Measurements from ENCODE around the gene GPR137B.
"Not testable (repeated sequence)": the region's sequence is repeated elsewhere in the genome, so short reads cannot be mapped to it uniquely, and the experiment has no call there.

GPR137B gene

GRCh38 chr1:236181059-236181458 lies 38.7 kb downstream of the GPR137B start:
- H3K27me3 ChIP-seq (ENCODE audit: control insufficient read depth, low read length) = no peaks in the 10 kb centered on the region
- no peak overlapping the region for H3K4me3 ChIP-seq (ENCODE audit: low read length)
- no peaks in the 10 kb centered on the region for H3K9me2 ChIP-seq (replicated peaks; ENCODE audit: control insufficient read depth, low read length)
- TF ChIP-seq EZH2phosphoT487 (IDR thresholded peaks at IDR 0.05; ENCODE audit: borderline replicate concordance, low read length) = no peak
- no peak for TF ChIP-seq CTCF (IDR thresholded peaks at IDR 0.05; ENCODE audit: low read depth, low read length, poor library complexity, severe bottlenecking)
- peaks cover 5% of the 10 kb centered on the region for H3K4me1 ChIP-seq (ENCODE audit: control insufficient read depth, low read length)
- H4K20me1 ChIP-seq (ENCODE audit: control insufficient read depth, insufficient read depth, low read depth, low read length) = no peaks in the 10 kb centered on the region
- no peaks in the 10 kb centered on the region for H3K36me3 ChIP-seq (ENCODE audit: control insufficient read depth, low read length)
- H3F3A ChIP-seq (ENCODE audit: control insufficient read depth, insufficient read depth) = no peaks in the 10 kb centered on the region
- H3K27ac ChIP-seq (ENCODE audit: low read depth, low read length) = no peak overlapping the region
- no peak overlapping the region for H3K4me2 ChIP-seq (ENCODE audit: low read length)
- no peaks in the 10 kb centered on the region for H3K79me2 ChIP-seq (ENCODE audit: control insufficient read depth, low read length)
- H3K9me3 ChIP-seq (ENCODE audit: control insufficient read depth, insufficient read depth, low read length) = no peaks in the 10 kb centered on the region

GRCh38 chr1:236185687-236186086 lies 43.3 kb downstream of the GPR137B start:
- Histone ChIP-seq H3K4me1 (ENCODE audit: control insufficient read depth, low read length) (peaks cover 12% of the 10 kb centered on the region), H3F3A (ENCODE audit: control insufficient read depth, insufficient read depth) (no peaks in the 10 kb centered on the region), H3K9me2 (replicated peaks; ENCODE audit: control insufficient read depth, low read length) (no peaks in the 10 kb centered on the region), H3K36me3 (ENCODE audit: control insufficient read depth, low read length) (no peaks in the 10 kb centered on the region), H3K27ac (ENCODE audit: low read depth, low read length) (no peak overlapping the region), H3K9me3 (ENCODE audit: control insufficient read depth, insufficient read depth, low read length) (no peaks in the 10 kb centered on the region), H3K4me3 (ENCODE audit: low read length) (no peak overlapping the region), H3K79me2 (ENCODE audit: control insufficient read depth, low read length) (no peaks in the 10 kb centered on the region), H4K20me1 (ENCODE audit: control insufficient read depth, insufficient read depth, low read depth, low read length) (no peaks in the 10 kb centered on the region), H3K4me2 (ENCODE audit: low read length) (no peak overlapping the region), H3K27me3 (ENCODE audit: control insufficient read depth, low read length) (no peaks in the 10 kb centered on the region)
- TF ChIP-seq EZH2phosphoT487 (IDR thresholded peaks at IDR 0.05; ENCODE audit: borderline replicate concordance, low read length) (no peak), CTCF (IDR thresholded peaks at IDR 0.05; ENCODE audit: low read depth, low read length, poor library complexity, severe bottlenecking) (no peak)

- not testable (repeated sequence) for H3K27me3 ChIP-seq (ENCODE audit: control insufficient read depth, low read length); H3K27ac ChIP-seq (ENCODE audit: low read depth, low read length); H3K4me3 ChIP-seq (ENCODE audit: low read length); H3K36me3 ChIP-seq (ENCODE audit: control insufficient read depth, low read length); H3K4me2 ChIP-seq (ENCODE audit: low read length); H3F3A ChIP-seq (ENCODE audit: control insufficient read depth, insufficient read depth); H3K9me2 ChIP-seq (replicated peaks; ENCODE audit: control insufficient read depth, low read length); H3K9me3 ChIP-seq (ENCODE audit: control insufficient read depth, insufficient read depth, low read length); H4K20me1 ChIP-seq (ENCODE audit: control insufficient read depth, insufficient read depth, low read depth, low read length); H3K79me2 ChIP-seq (ENCODE audit: control insufficient read depth, low read length)
- H3K4me1 ChIP-seq (ENCODE audit: control insufficient read depth, low read length) = peaks cover 12% of the 10 kb centered on the region
These were observed 44.1 kb downstream of the GPR137B start for GRCh38 chr1:236186471-236186870.

- H3F3A ChIP-seq (ENCODE audit: control insufficient read depth, insufficient read depth); H3K79me2 ChIP-seq (ENCODE audit: control insufficient read depth, low read length); H3K9me3 ChIP-seq (ENCODE audit: control insufficient read depth, insufficient read depth, low read length); H3K9me2 ChIP-seq (replicated peaks; ENCODE audit: control insufficient read depth, low read length); H3K27ac ChIP-seq (ENCODE audit: low read depth, low read length); H3K4me3 ChIP-seq (ENCODE audit: low read length); H3K36me3 ChIP-seq (ENCODE audit: control insufficient read depth, low read length); H4K20me1 ChIP-seq (ENCODE audit: control insufficient read depth, insufficient read depth, low read depth, low read length); H3K27me3 ChIP-seq (ENCODE audit: control insufficient read depth, low read length): not testable (repeated sequence)
- Histone ChIP-seq H3K4me1 (ENCODE audit: control insufficient read depth, low read length) (peaks cover 12% of the 10 kb centered on the region), H3K4me2 (ENCODE audit: low read length) (peak overlapping the region; percentile 14; the same call in 1 of the 2 replicates)
These were observed 45.7 kb downstream of the GPR137B start for GRCh38 chr1:236188084-236188483.
